ACC112 (cell line): ENCODE results near the gene DNER.
A peak's percentile ranks its signal among the peaks of the same experiment; 100 is the strongest.

Experiments used
- H2AFZ ChIP-seq: fragments of 200-600 bp; sonication (generic); one replicate; pipeline ENCODE4 v1.6.0; 2017; ENCODE audit warnings: antibody characterized with exemption, low read length; ENCODE audit not compliant: unreplicated experiment
- H3K27ac ChIP-seq: fragments of 200-600 bp; sonication (generic); 2 replicates; pipeline ENCODE4 v1.5.1; 2014; ENCODE audit warnings: low read depth, mild to moderate bottlenecking, antibody characterized with exemption, low read length, moderate library complexity
- H3K27me3 ChIP-seq: fragments of 200-600 bp; sonication (generic); 2 replicates; pipeline ENCODE4 v1.6.1; 2014; ENCODE audit warnings: mild to moderate bottlenecking, antibody characterized with exemption, low read length, moderate library complexity, mixed read lengths; ENCODE audit not compliant: insufficient read depth
- H3K36me3 ChIP-seq: fragments of 200-600 bp; sonication (generic); 2 replicates; pipeline ENCODE4 v1.6.1; 2016; ENCODE audit warnings: mild to moderate bottlenecking, antibody characterized with exemption, low read length, moderate library complexity, mixed read lengths; ENCODE audit not compliant: insufficient read depth
- H3K4me1 ChIP-seq: fragments of 200-600 bp; sonication (generic); one replicate; pipeline ENCODE4 v1.6.1; 2016; ENCODE audit warnings: low read length, mixed read lengths; ENCODE audit not compliant: insufficient read depth, unreplicated experiment, control insufficient read depth
- H3K4me3 ChIP-seq: fragments of 200-600 bp; sonication (generic); 2 replicates; pipeline ENCODE4 v1.5.1; 2014; ENCODE audit warnings: mild to moderate bottlenecking, low read depth, low read length
- H3K79me2 ChIP-seq: fragments of 200-600 bp; sonication (generic); one replicate; pipeline ENCODE4 v1.6.0; 2016; ENCODE audit warnings: low read length; ENCODE audit not compliant: control insufficient read depth, unreplicated experiment, insufficient read depth

DNER gene

DNA sequence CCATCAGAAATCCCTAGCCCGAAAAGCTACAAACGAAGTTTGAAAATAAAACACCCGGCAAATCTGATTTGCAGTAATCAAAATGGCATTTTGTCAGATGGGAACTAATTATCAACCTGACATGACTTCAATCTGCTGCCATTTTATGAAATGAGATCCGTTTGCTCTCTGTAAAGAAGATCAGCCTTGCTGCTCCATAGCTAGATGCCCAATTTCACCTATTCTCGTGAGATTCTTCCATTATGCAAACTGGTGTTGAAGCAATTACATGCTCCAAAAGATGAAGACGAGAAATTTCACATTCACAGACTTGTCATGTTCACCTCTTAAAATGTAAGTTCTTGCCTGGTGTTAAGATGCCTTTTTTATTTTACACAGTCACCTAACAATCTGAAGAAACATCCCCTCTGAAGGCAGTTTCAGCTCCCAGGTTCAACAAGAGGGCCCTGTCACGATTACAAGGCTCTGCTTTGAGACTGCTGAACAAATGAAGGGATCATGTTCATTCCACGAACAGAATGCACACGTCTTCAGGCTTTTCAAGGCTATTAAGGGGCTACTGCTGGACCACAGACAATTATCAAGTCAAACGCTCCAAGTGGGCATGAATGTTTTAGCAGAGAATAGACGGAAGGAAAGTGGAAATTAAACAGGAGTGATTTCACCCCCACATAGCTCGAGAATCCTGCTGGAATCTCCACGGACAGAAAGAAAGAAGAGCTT is 270.6 kb downstream of the DNER start:
- Histone ChIP-seq H3K79me2 (no peaks in the 10 kb centered on the region), H3K27me3 (no peaks in the 10 kb centered on the region), H3K4me1 (peaks cover 40% of the 10 kb centered on the region), H3K4me3 (no peak overlapping the region), H3K27ac (peak overlapping the region; percentile 100), H3K36me3 (no peaks in the 10 kb centered on the region), H2AFZ (no peak overlapping the region)

DNA sequence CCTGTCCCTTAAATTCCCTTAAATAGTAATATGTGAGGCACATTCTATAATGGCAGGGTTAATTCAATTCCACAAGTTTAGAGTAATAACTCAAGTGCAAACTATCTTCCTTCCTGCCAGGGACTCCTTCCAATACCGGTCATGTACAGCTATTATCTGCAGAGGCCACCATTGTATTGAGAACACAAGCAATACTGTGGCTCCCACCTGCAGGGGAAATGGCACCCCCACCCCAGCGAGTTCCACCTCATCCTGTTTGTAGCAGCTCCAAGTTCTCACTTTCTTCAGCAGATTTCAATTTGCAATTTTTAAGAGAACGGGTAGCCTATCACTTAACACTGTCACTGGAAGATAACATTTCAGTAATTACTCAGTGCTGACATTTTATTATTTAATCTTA is 271.2 kb downstream of the DNER start:
- no peak overlapping the region for H3K4me3 ChIP-seq
- no peak overlapping the region for H2AFZ ChIP-seq
- H3K36me3 ChIP-seq = no peaks in the 10 kb centered on the region
- H3K27ac ChIP-seq = no peak overlapping the region
- H3K27me3 ChIP-seq = no peaks in the 10 kb centered on the region
- no peaks in the 10 kb centered on the region for H3K79me2 ChIP-seq
- peaks cover 38% of the 10 kb centered on the region for H3K4me1 ChIP-seq

DNA sequence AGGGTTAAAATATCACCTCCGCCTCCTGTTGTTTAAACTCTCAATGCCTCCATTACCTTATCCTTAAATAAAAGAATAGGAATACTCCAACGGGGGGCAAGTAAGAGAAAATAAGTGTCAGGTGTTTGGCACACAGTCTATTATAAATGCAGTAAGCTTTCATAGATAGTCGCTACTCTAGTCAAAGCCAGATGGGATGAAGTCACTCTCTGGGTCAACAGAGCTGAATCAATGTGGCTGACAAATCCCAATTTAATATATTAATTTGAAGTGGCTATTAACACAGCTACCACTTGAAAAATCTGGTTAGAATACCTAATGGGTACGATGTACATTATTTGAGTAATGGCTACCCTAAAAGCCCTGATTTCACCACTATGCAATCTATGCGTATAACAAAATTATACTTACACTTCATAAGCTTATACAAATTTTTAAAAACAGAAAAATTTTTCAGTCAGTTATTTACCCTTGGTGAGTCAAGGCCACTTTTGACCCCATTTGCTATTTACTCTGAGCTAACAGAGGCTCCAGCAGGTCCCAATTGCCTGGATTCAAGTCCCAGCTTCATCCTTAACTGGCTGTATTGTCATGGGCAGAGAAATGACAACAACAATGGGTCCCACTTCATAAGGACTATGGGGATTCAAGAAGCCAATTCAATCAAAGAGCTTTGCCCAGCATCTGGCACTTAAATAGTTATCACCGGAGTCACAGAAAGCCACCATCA is 275.8 kb downstream of the DNER start:
- H3K27ac ChIP-seq = no peak overlapping the region

DNA sequence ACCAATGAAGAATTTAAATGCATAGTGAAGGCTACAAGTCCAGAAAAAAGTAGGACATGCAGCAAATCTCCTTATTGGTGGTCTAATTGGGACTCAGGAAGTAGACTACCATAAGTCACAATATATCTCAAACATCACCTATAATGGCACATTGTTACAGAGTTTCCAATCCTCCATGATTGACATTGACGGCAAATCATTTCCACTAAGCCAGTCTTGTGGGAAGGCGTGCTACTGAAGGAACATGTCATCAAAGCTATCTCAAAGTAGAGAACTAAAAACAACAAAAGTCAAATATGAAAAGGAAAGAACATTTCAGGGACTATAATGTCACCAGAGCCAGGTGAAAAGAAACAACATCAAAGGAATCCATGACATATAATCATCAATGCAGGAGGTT is 276.9 kb downstream of the DNER start:
- peaks cover 6% of the 10 kb centered on the region for H3K4me1 ChIP-seq
- no peak overlapping the region for H2AFZ ChIP-seq
- no peaks in the 10 kb centered on the region for H3K79me2 ChIP-seq
- no peaks in the 10 kb centered on the region for H3K27me3 ChIP-seq
- H3K27ac ChIP-seq = no peak overlapping the region
- H3K36me3 ChIP-seq = no peaks in the 10 kb centered on the region
- no peak overlapping the region for H3K4me3 ChIP-seq

More for the DNA sequence above, 275.8 kb downstream of the DNER start:
- Histone ChIP-seq H3K79me2 (no peaks in the 10 kb centered on the region), H3K36me3 (no peaks in the 10 kb centered on the region), H3K27me3 (no peaks in the 10 kb centered on the region), H3K4me3 (no peak overlapping the region), H3K4me1 (peaks cover 6% of the 10 kb centered on the region), H2AFZ (no peak overlapping the region)

DNA sequence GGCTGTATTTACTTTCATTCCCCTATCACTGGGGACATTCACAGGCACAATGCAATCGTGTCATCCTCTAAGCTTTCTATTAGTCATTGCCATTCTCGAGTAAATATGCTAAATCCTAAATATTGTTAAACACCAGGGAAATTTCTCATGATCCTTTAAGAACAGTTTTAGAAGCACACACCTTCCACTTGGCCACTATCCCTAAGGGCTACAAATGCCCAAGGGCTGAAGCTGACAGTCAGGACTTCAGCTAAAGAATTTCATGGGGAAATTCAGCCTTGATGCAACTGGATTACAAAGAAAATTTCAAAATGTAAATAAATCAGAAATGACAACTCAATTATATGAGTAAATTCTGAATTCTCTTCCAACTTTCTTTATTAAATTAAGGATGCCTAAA is 280.2 kb downstream of the DNER start:
- peak overlapping the region; percentile 9 for H2AFZ ChIP-seq
- peak overlapping the region; percentile 77 for H3K27ac ChIP-seq

DNA sequence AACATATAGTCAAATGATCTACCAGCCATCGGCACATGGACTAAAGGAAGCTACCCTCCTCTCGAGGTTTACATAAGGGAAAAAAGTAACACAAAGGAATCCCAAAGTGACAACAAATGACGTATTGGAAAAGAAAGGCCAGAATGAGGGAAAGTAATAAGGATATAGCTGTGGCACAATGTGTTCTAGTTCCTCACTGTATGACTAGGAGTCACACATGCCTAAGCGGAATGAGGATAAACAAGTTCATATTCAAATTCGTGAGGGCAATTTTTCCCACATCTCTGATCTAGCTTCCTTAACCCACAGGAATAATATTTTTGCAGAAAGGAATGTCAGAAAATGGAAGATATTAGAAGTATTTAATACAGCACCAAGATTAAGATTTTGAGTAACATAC is 281.0 kb downstream of the DNER start:
- Histone ChIP-seq H3K79me2 (no peaks in the 10 kb centered on the region), H3K27me3 (no peaks in the 10 kb centered on the region), H3K4me1 (peaks cover 10% of the 10 kb centered on the region), H2AFZ (no peak overlapping the region), H3K36me3 (no peaks in the 10 kb centered on the region), H3K27ac (peak overlapping the region; percentile 77; the same call in 1 of the 2 replicates), H3K4me3 (no peak overlapping the region)

More for the DNA sequence above, 280.2 kb downstream of the DNER start:
- no peaks in the 10 kb centered on the region for H3K79me2 ChIP-seq
- H3K4me1 ChIP-seq = peaks cover 10% of the 10 kb centered on the region
- peak overlapping the region; percentile 19 for H3K4me3 ChIP-seq
- no peaks in the 10 kb centered on the region for H3K27me3 ChIP-seq
- no peaks in the 10 kb centered on the region for H3K36me3 ChIP-seq

DNA sequence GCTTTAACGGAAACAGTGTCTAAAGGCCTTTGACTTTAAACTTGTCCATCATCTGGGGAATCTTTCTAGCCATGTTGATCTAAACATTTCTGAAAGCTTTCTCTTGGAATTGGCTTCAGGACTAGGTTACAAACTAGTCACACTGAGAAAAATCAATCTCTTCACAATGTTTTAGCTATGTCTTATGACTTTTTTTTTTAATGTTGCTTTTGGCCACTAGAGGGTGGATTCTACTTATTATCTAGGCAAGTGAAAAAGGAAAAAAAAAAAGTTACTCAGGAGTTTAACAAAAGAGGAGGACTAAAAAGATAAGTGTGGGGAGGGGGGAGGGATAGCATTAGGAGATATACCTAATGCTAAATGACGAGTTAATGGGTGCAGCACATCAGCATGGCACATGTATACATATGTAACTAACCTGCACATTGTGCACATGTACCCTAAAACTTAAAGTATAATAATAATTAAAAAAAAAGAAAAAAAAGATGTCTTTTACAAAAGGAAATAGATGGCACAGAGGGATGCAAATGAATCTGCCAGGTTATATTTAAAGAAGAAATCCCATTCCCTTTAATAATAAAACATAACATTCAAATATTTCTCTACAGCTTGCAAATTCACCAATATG is 282.9 kb downstream of the DNER start:
- Histone ChIP-seq H3K79me2 (no peaks in the 10 kb centered on the region), H3K27ac (peak overlapping the region; percentile 44; the same call in 1 of the 2 replicates), H3K36me3 (no peaks in the 10 kb centered on the region), H3K4me1 (peaks cover 10% of the 10 kb centered on the region), H3K4me3 (no peak overlapping the region), H3K27me3 (no peaks in the 10 kb centered on the region), H2AFZ (peak overlapping the region; percentile 20)

DNA sequence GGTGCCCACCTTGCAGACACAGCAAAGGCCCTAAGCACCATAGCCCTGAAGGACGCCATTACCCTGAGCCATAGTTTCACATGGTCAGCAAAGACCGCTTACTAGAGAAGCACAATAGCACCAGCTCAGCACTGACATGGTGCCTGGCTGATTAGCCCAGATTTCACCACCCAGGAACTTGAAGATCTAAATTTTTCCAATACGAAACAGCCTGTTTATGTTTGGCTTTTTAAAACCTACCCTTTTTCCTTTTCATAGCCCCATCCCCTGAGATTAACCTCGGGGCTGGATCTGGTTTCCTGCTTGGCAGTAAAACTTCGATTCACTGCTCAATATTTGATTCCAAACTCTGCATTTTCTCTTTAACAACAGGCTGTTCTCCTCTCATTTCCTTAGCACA is 284.8 kb downstream of the DNER start:
- peak overlapping the region; percentile 23; the same call in 1 of the 2 replicates for H3K27ac ChIP-seq
- H3K27me3 ChIP-seq = no peaks in the 10 kb centered on the region
- H3K36me3 ChIP-seq = no peaks in the 10 kb centered on the region
- no peaks in the 10 kb centered on the region for H3K79me2 ChIP-seq
- peaks cover 9% of the 10 kb centered on the region for H3K4me1 ChIP-seq
- H2AFZ ChIP-seq = peak overlapping the region; percentile 35
- H3K4me3 ChIP-seq = no peak overlapping the region

DNA sequence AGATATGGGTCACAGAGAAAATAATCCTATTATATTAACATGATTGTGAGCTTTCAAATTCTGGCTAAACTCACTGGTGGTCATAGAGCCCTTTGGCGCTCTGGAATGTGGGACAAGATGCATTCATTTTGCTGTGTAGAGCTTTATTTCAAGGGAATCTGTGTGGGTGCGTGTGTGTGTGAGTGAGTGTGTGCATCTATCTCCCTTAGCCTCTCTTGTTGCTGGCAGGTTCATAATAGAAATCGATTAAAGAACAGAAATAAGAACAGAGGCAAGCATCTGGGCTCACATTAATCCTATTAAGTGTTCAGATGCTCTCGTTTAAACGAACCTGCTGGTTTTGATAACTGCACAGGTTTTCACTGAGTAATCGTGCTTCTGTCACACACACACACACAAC is 287.9 kb downstream of the DNER start:
- H3K4me3 ChIP-seq = no peak overlapping the region
- peaks cover 4% of the 10 kb centered on the region for H3K4me1 ChIP-seq
- H3K27ac ChIP-seq = no peak overlapping the region
- H3K36me3 ChIP-seq = no peaks in the 10 kb centered on the region
- H3K27me3 ChIP-seq = no peaks in the 10 kb centered on the region
- H2AFZ ChIP-seq = no peak overlapping the region
- H3K79me2 ChIP-seq = no peaks in the 10 kb centered on the region

DNA sequence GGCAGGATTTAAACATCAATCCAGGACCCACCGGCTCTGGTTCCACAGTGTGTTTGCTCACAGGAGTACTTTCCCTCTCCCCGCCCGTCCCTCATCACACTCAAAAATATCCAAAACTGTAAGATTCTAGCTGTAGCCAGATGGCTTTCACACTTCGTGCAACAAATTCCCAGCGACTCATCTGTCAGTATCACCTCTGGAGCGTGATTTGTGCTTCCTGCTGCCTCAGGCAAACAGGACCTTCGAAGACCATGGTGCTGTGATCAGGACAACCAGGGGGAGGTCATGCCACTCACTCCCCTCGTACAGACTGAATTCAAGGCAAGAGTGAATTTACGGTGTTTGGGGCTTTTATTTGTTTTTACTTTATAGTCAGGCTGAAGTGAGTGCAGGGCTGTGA is 288.8 kb downstream of the DNER start:
- H3K4me1 ChIP-seq = peaks cover 4% of the 10 kb centered on the region
- no peaks in the 10 kb centered on the region for H3K27me3 ChIP-seq
- no peaks in the 10 kb centered on the region for H3K36me3 ChIP-seq
- no peak overlapping the region for H3K4me3 ChIP-seq
- H3K79me2 ChIP-seq = no peaks in the 10 kb centered on the region
- no peak overlapping the region for H3K27ac ChIP-seq
- H2AFZ ChIP-seq = no peak overlapping the region
